GM12878 (cell line): Measurements from ENCODE around the gene ADAMTS14. TPM values are rescaled to one million over a fixed set of nuclear protein-coding genes. Genes with fewer than 3 reads are reported as not detected.

Experiments used
- ATAC-seq: fragments of 200-7000 bp; cut with Tn5 transposase; 3 replicates; pipeline ENCODE4 v1.9.1; 2020; ENCODE audit warnings: mild to moderate bottlenecking, moderate library complexity
- BruUV-seq: library from RNA; stranded (reverse); fragments of 400-500 nt; replicated peaks from 2 replicates; lab custom pipeline; 2021; lab: Mats Ljungman, UMichigan
- CTCF ChIA-PET: fragments of 300-600 bp; sonication (Branson Sonifier 250); formaldehyde crosslinking; extraction: SDS; loops from one replicate; lab custom pipeline; 2021; ENCODE audit warnings: inconsistent platforms; lab: Yijun Ruan, JAX
- POLR2A ChIA-PET: fragments of 350-600 bp; formaldehyde crosslinking; extraction: SDS; loops from one replicate; lab custom pipeline; 2021; ENCODE audit warnings: inconsistent platforms; lab: Charles Lee
- RAD21 ChIA-PET: fragments of 300-600 bp; sonication (Branson Sonifier 250); formaldehyde crosslinking; loops from one replicate; lab custom pipeline; 2023; ENCODE audit warnings: antibody characterized with exemption; ENCODE audit not compliant: unreplicated experiment; lab: Charles Lee
- SMC1A ChIA-PET: fragments of 300-600 bp; sonication (Branson Sonifier 250); formaldehyde crosslinking; loops from one replicate; lab custom pipeline; 2023; ENCODE audit not compliant: unreplicated experiment, uncharacterized antibody; lab: Charles Lee
- DNase-seq: peaks from one replicate; pipeline ENCODE4 v3.0.0-alpha.2; 2011; ENCODE audit warnings: low read depth, low spot score
- FAIRE-seq: peaks from 3 replicates; lab custom pipeline; 2011; peaks lifted over from hg19 to GRCh38; lab: Jason Lieb, UNC
- H2AFZ ChIP-seq: 2 replicates; pipeline ENCODE4 v1.6.0; 2011; ENCODE audit warnings: low read depth, low read length, control low read depth; ENCODE audit not compliant: control insufficient read depth
- H3K27ac ChIP-seq: 2 replicates; pipeline ENCODE4 v1.5.1; 2011; ENCODE audit warnings: control low read depth; ENCODE audit not compliant: control insufficient read depth, insufficient read depth
- H3K27me3 ChIP-seq, 2 experiments: replicated peaks in 1 of 2; 2 replicates each; pipeline versions ENCODE4 v1.6.0 to v1.6.1; 2011; ENCODE audit warnings: low read length in 1 of 2; ENCODE audit not compliant: control insufficient read depth in 2 of 2, insufficient read depth in 2 of 2
- H3K36me3 ChIP-seq, 2 experiments: 2 replicates each; pipeline ENCODE4 v1.5.1; 2011; ENCODE audit warnings: low read length in 1 of 2; ENCODE audit not compliant: control insufficient read depth in 2 of 2, insufficient read depth in 2 of 2
- H3K4me1 ChIP-seq: 2 replicates; pipeline ENCODE4 v1.6.1; 2011; ENCODE audit warnings: mild to moderate bottlenecking, low read length, moderate library complexity, mixed read lengths; ENCODE audit not compliant: control insufficient read depth, insufficient read depth
- H3K4me2 ChIP-seq: 2 replicates; pipeline ENCODE4 v1.6.0; 2011; ENCODE audit warnings: control low read depth; ENCODE audit not compliant: control insufficient read depth, insufficient read depth
- H3K4me3 ChIP-seq: fragments of 200-600 bp; sonication (generic); 2 replicates; pipeline ENCODE4 v1.5.1; 2016
- H3K79me2 ChIP-seq: 2 replicates; pipeline ENCODE4 v1.6.0; 2011; ENCODE audit warnings: low read length; ENCODE audit not compliant: control insufficient read depth, insufficient read depth
- H3K9ac ChIP-seq: 2 replicates; pipeline ENCODE4 v1.8.0; 2011; ENCODE audit warnings: low read length, control low read depth, mixed read lengths; ENCODE audit not compliant: control insufficient read depth, insufficient read depth
- H3K9me3 ChIP-seq: replicated peaks from 3 replicates; pipeline ENCODE4 v1.5.1; 2011; ENCODE audit warnings: mild to moderate bottlenecking, low read length; ENCODE audit not compliant: control insufficient read depth, insufficient read depth
- H4K20me1 ChIP-seq: 2 replicates; pipeline ENCODE4 v1.6.0; 2011; ENCODE audit not compliant: control insufficient read depth, insufficient read depth
- ATF2 ChIP-seq: IDR thresholded peaks from 2 replicates; pipeline ENCODE4 v1.6.1; 2012; ENCODE audit warnings: low read length, inconsistent platforms
- BMI1 ChIP-seq: fragments of 450-650 bp; IDR thresholded peaks from 2 replicates; pipeline ENCODE4 v1.6.1; 2016; ENCODE audit warnings: mild to moderate bottlenecking, moderate library complexity, borderline replicate concordance
- CREB1 ChIP-seq: IDR thresholded peaks from 2 replicates; pipeline ENCODE4 v1.6.1; 2012; ENCODE audit warnings: low read depth, mild to moderate bottlenecking, inconsistent platforms
- FOXM1 ChIP-seq: IDR thresholded peaks from 2 replicates; pipeline ENCODE4 v1.6.1; 2012; ENCODE audit warnings: low read depth, mild to moderate bottlenecking, inconsistent platforms, low read length, moderate library complexity
- HDAC6 ChIP-seq: fragments of 200-600 bp; sonication (generic); IDR thresholded peaks from one replicate; pipeline ENCODE4 v1.8.0; 2017; ENCODE audit warnings: antibody characterized with exemption; ENCODE audit not compliant: unreplicated experiment
- JUND ChIP-seq: IDR thresholded peaks from 2 replicates; pipeline ENCODE4 v1.6.1; 2012; ENCODE audit warnings: low read depth, mild to moderate bottlenecking, low read length, improper control_type of control experiment, moderate library complexity
- KAT2A ChIP-seq: conservative IDR thresholded peaks from 2 replicates; pipeline ENCODE4 v1.6.1; 2011; ENCODE audit warnings: low read depth, low read length; ENCODE audit not compliant: control insufficient read depth
- MTA2 ChIP-seq: fragments of 450-650 bp; IDR thresholded peaks from 2 replicates; pipeline ENCODE4 v1.6.1; 2016; ENCODE audit warnings: low read depth, mild to moderate bottlenecking, moderate library complexity
- MXI1 ChIP-seq: fragments of 150-350 bp; IDR thresholded peaks from 2 replicates; pipeline ENCODE4 v1.6.1; 2011; ENCODE audit warnings: low read depth, mild to moderate bottlenecking, inconsistent platforms, low read length, improper control_type of control experiment
- NFYB ChIP-seq: IDR thresholded peaks from 2 replicates; pipeline ENCODE4 v1.6.1; 2011; ENCODE audit warnings: low read depth, mild to moderate bottlenecking, low read length, improper control_type of control experiment, moderate library complexity; ENCODE audit not compliant: insufficient read depth
- NRF1 ChIP-seq: conservative IDR thresholded peaks from 2 replicates; pipeline ENCODE4 v1.6.1; 2011; ENCODE audit warnings: mild to moderate bottlenecking, low read depth, low read length, improper control_type of control experiment
- RAD51 ChIP-seq: fragments of 450-650 bp; IDR thresholded peaks from 2 replicates; pipeline ENCODE4 v1.6.1; 2016; ENCODE audit warnings: moderate library complexity, mild to moderate bottlenecking, inconsistent platforms
- TCF7 ChIP-seq: IDR thresholded peaks from 2 replicates; pipeline ENCODE4 v1.6.1; 2014; ENCODE audit warnings: antibody characterized with exemption, borderline replicate concordance
- ZNF384 ChIP-seq: IDR thresholded peaks from 2 replicates; pipeline ENCODE4 v1.6.1; 2012; ENCODE audit warnings: low read depth, mild to moderate bottlenecking, low read length, improper control_type of control experiment, borderline replicate concordance
- WGBS: methylation state at CpG from one replicate; pipeline ENCODE4 v1.1.6; 2016; ENCODE audit warnings: low lambda C conversion rate; ENCODE audit not compliant: insufficient replicate concordance, insufficient coverage; ENCODE audit errors: missing lambda C conversion rate; 5-methylcytosine and 5-hydroxymethylcytosine counted together
- in situ Hi-C: fragments of 300-500 bp; cut with MboI; formaldehyde crosslinking; loops from 9 replicates; pipeline ENCODE4 v1.14.3; 2018; ENCODE audit warnings: mixed read lengths
- intact Hi-C: fragments of 100-400 bp; cut with micrococcal nuclease; formaldehyde crosslinking; loops from one replicate; pipeline ENCODE4 v1.14.2; 2022; ENCODE audit not compliant: unreplicated experiment
- polyA plus RNA-seq, 11 experiments: library from polyadenylated mRNA; depleted of rRNA in 4 of 11; unstranded in 6 of 11; stranded (reverse) in 5 of 11; fragments of >200 nt; fragmentation: Nextera tagmentation in 4 of 11; fragmentation: Illumina TruSeq in 1 of 11; extraction: Ambion mirVana in 4 of 11; extraction: Trizol in 1 of 11; gene quantifications; 1 replicate in 1 of 11; 2 replicates in 10 of 11; pipeline versions ENCODE4 v1.2.1 to v1.2.3, GENCODE V29; 2011 to 2016; ENCODE audit warnings: inconsistent platforms in 2 of 11, missing spikeins in 2 of 11, low read depth in 1 of 11
- total RNA-seq, 4 experiments: library from RNA; depleted of rRNA in 3 of 4; stranded (reverse); fragments of >200 nt in 3 of 4; fragmentation: Illumina TruSeq in 1 of 4; extraction: Trizol in 1 of 4; gene quantifications; 2 replicates each; pipeline versions ENCODE4 v1.2.1 to v1.2.3, GENCODE V29; 2013 to 2021

Gene ADAMTS14
- total and polyA plus RNA-seq, 10 of the 15 experiments (the other 5 are each of a cell fraction or from before 2014, with no cell fraction given) = 0.03 to 0.05 TPM; not detected in 8

- SMC1A ChIA-PET = no interaction called here
- Histone ChIP-seq H2AFZ (no peak overlapping the region), H3K9me3 (no peaks in the 10 kb centered on the region), H3K36me3 (no peaks in the 10 kb centered on the region), H3K9ac (no peak overlapping the region), H3K4me1 (no peaks in the 10 kb centered on the region), H3K27me3 (no peaks in the 10 kb centered on the region; a peak in 2 of 4 replicates), H3K4me2 (no peak overlapping the region), H4K20me1 (no peaks in the 10 kb centered on the region), H3K4me3 (no peak overlapping the region), H3K79me2 (no peaks in the 10 kb centered on the region), H3K27ac (no peak overlapping the region)
- CTCF ChIA-PET = no interaction called here
- no TSS peak for BruUV-seq
- POLR2A ChIA-PET = no interaction called here
- no peak for FAIRE-seq
- DNase-seq = no peak
- ATAC-seq = no peak
- WGBS = 21% methylated on average over 8 of the region's 9 CpGs
- TF ChIP-seq JUND (no peak), HDAC6 (no peak), MTA2 (no peak), FOXM1 (no peak)
- in situ Hi-C loops = no loop called here
- intact Hi-C loops = no loop called here
- RAD21 ChIA-PET = no interaction called here
These were observed 106.1 kb downstream of the ADAMTS14 start for GRCh38 chr10:70778267-70778924.

DNA sequence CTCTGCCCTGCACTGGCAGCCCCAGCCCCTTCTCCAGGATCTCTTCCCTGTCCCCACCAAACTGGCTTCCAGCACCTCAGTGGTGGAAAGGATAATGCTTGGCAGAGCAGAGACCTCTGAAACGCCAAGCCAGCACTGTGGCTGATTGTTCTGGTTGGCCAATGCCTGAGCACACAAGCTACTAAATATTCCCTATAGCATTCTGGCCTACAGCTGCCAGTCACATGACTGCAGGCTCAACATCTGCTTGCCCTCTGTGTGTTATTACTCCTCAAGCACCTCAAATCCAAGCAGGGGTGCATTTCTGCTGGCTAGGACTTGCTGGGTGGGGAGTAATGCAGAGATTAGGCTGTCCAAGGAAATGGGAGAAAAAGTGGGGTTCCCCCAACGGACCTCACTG is 106.8 kb downstream of the ADAMTS14 start:
- POLR2A ChIA-PET = no interaction called here
- BruUV-seq = no TSS peak
- RAD21 ChIA-PET = no interaction called here
- no peaks in the 10 kb centered on the region for H3K9me3 ChIP-seq
- CTCF ChIA-PET = interaction anchor here (0.7 kb wide), 1 partner anchor 109 kb away, joined by 4 read pairs; no protein-coding TSS in a partner anchor
- in situ Hi-C loops (no loop called here), intact Hi-C loops (no loop called here)
- H3K36me3 ChIP-seq = no peaks in the 10 kb centered on the region
- H3K4me3 ChIP-seq = no peak overlapping the region
- H3K79me2 ChIP-seq = no peaks in the 10 kb centered on the region
- FAIRE-seq = no peak
- DNase-seq = no peak
- H2AFZ ChIP-seq = no peak overlapping the region
- no peak for ATAC-seq
- H3K9ac ChIP-seq = no peak overlapping the region
- no peaks in the 10 kb centered on the region; a peak in 2 of 4 replicates for H3K27me3 ChIP-seq
- H3K4me1 ChIP-seq = no peaks in the 10 kb centered on the region
- H4K20me1 ChIP-seq = no peaks in the 10 kb centered on the region
- no peak overlapping the region for H3K27ac ChIP-seq
- SMC1A ChIA-PET = no interaction called here
- H3K4me2 ChIP-seq = no peak overlapping the region
- 0% methylated on average over 2 of the region's 2 CpGs for WGBS
- TF ChIP-seq CREB1 = no peak
- no peak for TF ChIP-seq ATF2
- TF ChIP-seq NRF1 = no peak
- TF ChIP-seq RAD51 = no peak
- no peak for TF ChIP-seq BMI1
- no peak for TF ChIP-seq NFYB
- no peak for TF ChIP-seq TCF7
- TF ChIP-seq MXI1 = no peak
- TF ChIP-seq ZNF384 = no peak
- TF ChIP-seq KAT2A = no peak
